Mesodermal cell (in vitro differentiated cells): ENCODE data around the gene B3GLCT.

Source experiments
- H3K27ac ChIP-seq: 2 replicates; pipeline ENCODE4 v1.7.0; 2013; ENCODE audit warnings: mild to moderate bottlenecking, low read depth, low read length, moderate library complexity; ENCODE audit not compliant: severe bottlenecking
- H3K36me3 ChIP-seq: 2 replicates; pipeline ENCODE4 v1.7.1; 2013; ENCODE audit warnings: mild to moderate bottlenecking, low read length, moderate library complexity; ENCODE audit not compliant: control insufficient read depth, insufficient read depth
- H3K4me1 ChIP-seq: one replicate; pipeline ENCODE4 v1.7.1; 2013; ENCODE audit warnings: mild to moderate bottlenecking, low read length; ENCODE audit not compliant: insufficient read depth, control insufficient read depth, poor library complexity, severe bottlenecking
- H3K4me3 ChIP-seq: 2 replicates; pipeline ENCODE4 v1.7.0; 2013; ENCODE audit warnings: low read length, control low read depth, mild to moderate bottlenecking; ENCODE audit not compliant: insufficient read depth, poor library complexity, severe bottlenecking; ENCODE audit errors: extremely low read depth
- H3K9me3 ChIP-seq: 2 replicates; pipeline ENCODE4 v1.7.1; 2013; ENCODE audit warnings: mild to moderate bottlenecking, low read length, moderate library complexity; ENCODE audit not compliant: control insufficient read depth
- WGBS, 2 experiments: methylation state at CpG; one replicate each; pipeline ENCODE4 v1.1.5; 2013; ENCODE audit warnings: missing lambda C conversion rate in 2 of 2; ENCODE audit not compliant: insufficient coverage in 2 of 2; 5-methylcytosine and 5-hydroxymethylcytosine counted together

B3GLCT gene

DNA sequence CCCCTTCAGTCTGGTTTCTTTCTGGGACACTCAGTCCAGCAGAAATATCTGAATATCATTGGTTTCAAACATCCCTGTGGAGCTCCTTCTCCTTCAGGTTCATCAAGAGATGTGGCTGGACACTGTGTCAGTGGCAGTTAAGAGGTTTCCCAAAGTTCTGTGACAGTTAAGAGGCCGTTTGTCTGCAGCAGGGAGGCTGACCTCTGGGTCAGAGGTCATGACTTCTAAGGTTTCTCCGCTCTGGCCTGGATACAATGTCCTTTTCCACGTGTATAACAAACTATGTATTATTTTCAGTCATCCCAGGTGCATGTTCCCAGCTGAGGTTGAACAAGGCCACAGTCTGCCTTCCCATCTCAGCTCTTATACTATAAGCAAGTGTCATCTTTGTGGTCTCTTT is 174.9 kb downstream of the B3GLCT start:
- 67 to 81% methylated on average over 2 to 3 of the region's 3 CpGs for WGBS, 2 experiments
- Histone ChIP-seq H3K27ac (no peak overlapping the region), H3K4me1 (no peaks in the 10 kb centered on the region)

DNA sequence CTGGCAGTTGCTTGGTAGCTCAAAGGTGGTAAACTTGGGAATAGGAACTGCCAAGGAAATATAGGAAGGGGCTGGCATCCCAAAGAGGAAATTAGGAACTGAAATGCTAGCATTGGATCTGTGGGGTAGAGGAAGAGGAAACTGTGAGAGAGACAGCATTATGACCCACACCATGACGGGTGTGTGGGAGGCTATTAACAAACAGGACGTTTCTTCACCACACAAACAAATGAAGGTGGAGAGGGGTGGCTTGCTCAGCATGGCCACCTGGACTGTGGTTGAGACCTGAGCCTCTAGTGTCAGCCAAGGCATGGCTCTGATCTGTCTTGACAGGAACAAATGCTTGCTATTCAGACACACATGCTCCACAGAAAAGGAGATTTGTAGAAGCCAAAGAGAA is 178.2 kb downstream of the B3GLCT start:
- H3K9me3 ChIP-seq = no peaks in the 10 kb centered on the region
- no peak overlapping the region for H3K4me3 ChIP-seq
- H3K4me1 ChIP-seq = no peaks in the 10 kb centered on the region
- H3K36me3 ChIP-seq = no peaks in the 10 kb centered on the region
- no CpG with 5 or more reads among the region's 2 CpGs for WGBS, 2 experiments
- H3K27ac ChIP-seq = no peak overlapping the region

More for the DNA sequence above, 174.9 kb downstream of the B3GLCT start:
- H3K9me3 ChIP-seq = no peaks in the 10 kb centered on the region
- H3K36me3 ChIP-seq = no peaks in the 10 kb centered on the region
- H3K4me3 ChIP-seq = no peak overlapping the region

- no peak overlapping the region for H3K27ac ChIP-seq
- no peak overlapping the region for H3K4me3 ChIP-seq
- WGBS, 2 experiments = 59 to 68% methylated on average over 4 of the region's 4 CpGs
- H3K9me3 ChIP-seq = no peaks in the 10 kb centered on the region
- no peaks in the 10 kb centered on the region for H3K4me1 ChIP-seq
- H3K36me3 ChIP-seq = no peaks in the 10 kb centered on the region
Observed at GRCh38 chr13:31380715-31381114, 180.9 kb downstream of the B3GLCT start.
